ENCODE measurements around the gene CCDC169.

DNA sequence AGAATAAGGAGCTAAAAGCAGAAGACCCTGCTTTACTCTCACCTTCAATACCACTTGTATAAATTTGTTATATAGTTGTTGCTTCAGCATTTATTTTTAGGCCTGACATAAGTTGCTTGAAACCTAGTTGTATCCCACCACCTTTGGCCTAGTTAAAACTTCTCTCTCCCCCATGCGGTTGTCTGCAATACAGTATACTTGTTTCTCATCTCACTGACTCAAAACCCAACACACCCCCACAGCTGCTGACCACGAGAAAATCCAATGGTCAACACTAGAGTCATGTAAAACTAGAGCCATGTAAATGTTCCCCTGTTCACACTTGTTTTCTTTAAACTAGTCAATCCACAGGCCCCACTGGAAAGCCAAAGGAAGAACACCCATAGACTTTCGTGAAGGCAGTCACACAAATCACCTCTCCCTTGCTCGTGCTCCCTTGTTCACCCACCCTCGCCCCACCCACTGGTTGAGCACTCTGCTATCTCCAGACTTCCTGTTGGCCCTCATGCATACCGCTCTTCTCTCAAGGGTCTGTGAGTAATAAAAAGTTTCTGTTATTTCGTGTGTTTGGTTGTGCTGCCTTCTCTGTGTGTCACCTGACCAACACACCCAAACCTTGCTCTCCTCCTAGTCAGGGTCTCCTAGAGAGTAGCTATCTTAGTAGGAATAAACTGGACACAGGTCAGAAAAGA, 12.9 kb upstream of the CCDC169 start:
- TF ChIP-seq POLR2A (IDR thresholded peaks at IDR 0.05) (no peak), POLR2AphosphoS5 (IDR thresholded peaks at IDR 0.05) (no peak)
- TF ChIP-seq, protein P1, sequence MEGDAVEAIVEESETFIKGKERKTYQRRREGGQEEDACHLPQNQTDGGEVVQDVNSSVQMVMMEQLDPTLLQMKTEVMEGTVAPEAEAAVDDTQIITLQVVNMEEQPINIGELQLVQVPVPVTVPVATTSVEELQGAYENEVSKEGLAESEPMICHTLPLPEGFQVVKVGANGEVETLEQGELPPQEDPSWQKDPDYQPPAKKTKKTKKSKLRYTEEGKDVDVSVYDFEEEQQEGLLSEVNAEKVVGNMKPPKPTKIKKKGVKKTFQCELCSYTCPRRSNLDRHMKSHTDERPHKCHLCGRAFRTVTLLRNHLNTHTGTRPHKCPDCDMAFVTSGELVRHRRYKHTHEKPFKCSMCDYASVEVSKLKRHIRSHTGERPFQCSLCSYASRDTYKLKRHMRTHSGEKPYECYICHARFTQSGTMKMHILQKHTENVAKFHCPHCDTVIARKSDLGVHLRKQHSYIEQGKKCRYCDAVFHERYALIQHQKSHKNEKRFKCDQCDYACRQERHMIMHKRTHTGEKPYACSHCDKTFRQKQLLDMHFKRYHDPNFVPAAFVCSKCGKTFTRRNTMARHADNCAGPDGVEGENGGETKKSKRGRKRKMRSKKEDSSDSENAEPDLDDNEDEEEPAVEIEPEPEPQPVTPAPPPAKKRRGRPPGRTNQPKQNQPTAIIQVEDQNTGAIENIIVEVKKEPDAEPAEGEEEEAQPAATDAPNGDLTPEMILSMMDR (IDR thresholded peaks at IDR 0.05 in 8 of 11, conservative IDR thresholded peaks at IDR 0.05 in 3 of 11) = no peak

All from spleen (tissue), 7 donors.